Type B pancreatic cell (in vitro differentiated cells): ENCODE results near the gene PPM1L. TPM values are rescaled to one million over a fixed set of nuclear protein-coding genes. Genes with fewer than 3 reads are reported as not detected.

Experiments used
- DNase-seq: peaks from one replicate; pipeline ENCODE4 v3.0.0; 2021; ENCODE audit warnings: mixed read lengths; ENCODE audit not compliant: unreplicated experiment; ENCODE audit errors: extremely low spot score
- H3K27ac Mint-ChIP-seq: 2 replicates; pipeline ENCODE4 v1.8.0; 2021; ENCODE audit warnings: mild to moderate bottlenecking, mixed read lengths
- H3K27me3 Mint-ChIP-seq: 2 replicates; pipeline ENCODE4 v1.8.0; 2021; ENCODE audit warnings: mixed read lengths
- H3K36me3 Mint-ChIP-seq: 2 replicates; pipeline ENCODE4 v1.8.0; 2021; ENCODE audit warnings: mixed read lengths
- H3K4me1 Mint-ChIP-seq: one replicate; pipeline ENCODE4 v1.8.0; 2021; ENCODE audit warnings: mixed read lengths; ENCODE audit not compliant: unreplicated experiment
- H3K4me3 Mint-ChIP-seq: 2 replicates; pipeline ENCODE4 v1.8.0; 2021; ENCODE audit warnings: mild to moderate bottlenecking, mixed read lengths
- H3K9me3 Mint-ChIP-seq: 2 replicates; pipeline ENCODE4 v1.8.0; 2021; ENCODE audit warnings: mixed read lengths
- CTCF ChIP-seq: fragments of 200-600 bp; sonication (generic); conservative IDR thresholded peaks from 2 replicates; pipeline ENCODE4 v1.5.0; 2021; ENCODE audit warnings: antibody characterized with exemption, mild to moderate bottlenecking
- total RNA-seq: library from RNA; stranded (reverse); gene quantifications from 2 replicates; pipeline ENCODE4 v1.2.1, GENCODE V29; 2021; ENCODE audit warnings: low replicate concordance

Gene PPM1L
- total RNA-seq, 1 donor from 2014 or later, result 29.4 TPM

- DNase-seq, result no peak
- H3K27ac Mint-ChIP-seq, result no peak overlapping the region
- no peaks in the 10 kb centered on the region for H3K9me3 Mint-ChIP-seq
- H3K4me1 Mint-ChIP-seq, result no peaks in the 10 kb centered on the region
- peaks cover 7% of the 10 kb centered on the region for H3K36me3 Mint-ChIP-seq
- TF ChIP-seq CTCF, result no peak
- no peak overlapping the region for H3K4me3 Mint-ChIP-seq
- H3K27me3 Mint-ChIP-seq, result no peaks in the 10 kb centered on the region
These were observed 212.7 kb downstream of the PPM1L start for GRCh38 chr3:160968761-160969160.

- peaks cover 5% of the 10 kb centered on the region for H3K9me3 Mint-ChIP-seq
- H3K4me3 Mint-ChIP-seq, result no peak overlapping the region
- no peak for TF ChIP-seq CTCF
- H3K36me3 Mint-ChIP-seq, result no peaks in the 10 kb centered on the region
- H3K27me3 Mint-ChIP-seq, result no peaks in the 10 kb centered on the region
- DNase-seq, result no peak
- no peaks in the 10 kb centered on the region for H3K4me1 Mint-ChIP-seq
- no peak overlapping the region for H3K27ac Mint-ChIP-seq
These were observed 217.2 kb downstream of the PPM1L start for GRCh38 chr3:160973067-160973809.

- no peaks in the 10 kb centered on the region for H3K27me3 Mint-ChIP-seq
- H3K4me1 Mint-ChIP-seq, result no peaks in the 10 kb centered on the region
- no peak for TF ChIP-seq CTCF
- no peak overlapping the region for H3K27ac Mint-ChIP-seq
- H3K9me3 Mint-ChIP-seq, result peaks cover 14% of the 10 kb centered on the region
- H3K36me3 Mint-ChIP-seq, result no peaks in the 10 kb centered on the region
- no peak overlapping the region for H3K4me3 Mint-ChIP-seq
- no peak for DNase-seq
These were observed 221.7 kb downstream of the PPM1L start for GRCh38 chr3:160977773-160978172.

- Mint-ChIP-seq H3K4me1 (no peaks in the 10 kb centered on the region), H3K4me3 (no peak overlapping the region), H3K27me3 (no peaks in the 10 kb centered on the region), H3K9me3 (peaks cover 16% of the 10 kb centered on the region), H3K27ac (no peak overlapping the region), H3K36me3 (peaks cover 5% of the 10 kb centered on the region)
- no peak for DNase-seq
- TF ChIP-seq CTCF, result no peak
These were observed 224.7 kb downstream of the PPM1L start for GRCh38 chr3:160980740-160981139.

GRCh38 chr3:160981217-160981938, 225.3 kb downstream of the PPM1L start:
- H3K4me3 Mint-ChIP-seq, result no peak overlapping the region
- DNase-seq, result no peak
- H3K36me3 Mint-ChIP-seq, result peaks cover 5% of the 10 kb centered on the region
- peaks cover 16% of the 10 kb centered on the region for H3K9me3 Mint-ChIP-seq
- no peak overlapping the region for H3K27ac Mint-ChIP-seq
- peaks cover 4% of the 10 kb centered on the region for H3K4me1 Mint-ChIP-seq
- no peaks in the 10 kb centered on the region for H3K27me3 Mint-ChIP-seq
- no peak for TF ChIP-seq CTCF
